ENCODE measurements around the gene KLHL26. TPM values are rescaled to one million over a fixed set of nuclear protein-coding genes. Genes with fewer than 3 reads are reported as not detected.

The KLHL26 gene, protein sequence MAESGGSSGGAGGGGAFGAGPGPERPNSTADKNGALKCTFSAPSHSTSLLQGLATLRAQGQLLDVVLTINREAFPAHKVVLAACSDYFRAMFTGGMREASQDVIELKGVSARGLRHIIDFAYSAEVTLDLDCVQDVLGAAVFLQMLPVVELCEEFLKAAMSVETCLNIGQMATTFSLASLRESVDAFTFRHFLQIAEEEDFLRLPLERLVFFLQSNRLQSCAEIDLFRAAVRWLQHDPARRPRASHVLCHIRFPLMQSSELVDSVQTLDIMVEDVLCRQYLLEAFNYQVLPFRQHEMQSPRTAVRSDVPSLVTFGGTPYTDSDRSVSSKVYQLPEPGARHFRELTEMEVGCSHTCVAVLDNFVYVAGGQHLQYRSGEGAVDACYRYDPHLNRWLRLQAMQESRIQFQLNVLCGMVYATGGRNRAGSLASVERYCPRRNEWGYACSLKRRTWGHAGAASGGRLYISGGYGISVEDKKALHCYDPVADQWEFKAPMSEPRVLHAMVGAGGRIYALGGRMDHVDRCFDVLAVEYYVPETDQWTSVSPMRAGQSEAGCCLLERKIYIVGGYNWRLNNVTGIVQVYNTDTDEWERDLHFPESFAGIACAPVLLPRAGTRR
- 1 to 10 TPM; 4.6 to 8.2 (median 6.3) TPM for total RNA-seq
- polyA plus RNA-seq: 1 to 10 TPM; 3.4 to 4.6 TPM
- long read RNA-seq, donor 1, full-length matches to known transcripts: 4 of 7 reads
- long read RNA-seq, donor 1, partial matches to known transcripts: 0 of 7 reads
- long read RNA-seq, donor 1, other reads (novel, unspliced or antisense): 3 of 7 reads
- long read RNA-seq, donor 2, full-length matches to known transcripts: 6 of 7 reads
- long read RNA-seq, donor 2, partial matches to known transcripts: 0 of 7 reads
- long read RNA-seq, donor 2, other reads (novel, unspliced or antisense): 1 of 7 reads
- long read RNA-seq, donor 3, full-length matches to known transcripts: 5 of 10 reads
- long read RNA-seq, donor 3, partial matches to known transcripts: 1 of 10 reads
- long read RNA-seq, donor 3, other reads (novel, unspliced or antisense): 4 of 10 reads

- H3K27me3 ChIP-seq: no peaks in the 10 kb centered on the region
- peak within 1 kb of the TSS; percentile 55 to 80 (median 68) for H3K4me3 ChIP-seq
- TF ChIP-seq CTCF (IDR thresholded peaks at IDR 0.05): no peak
- DNase-seq (no peak), ATAC-seq (peak in 1 of 8 donors; percentile 18)
- no peaks in the 10 kb centered on the region for H3K9me3 ChIP-seq
- intact Hi-C loops (cut with DNase I): loop anchor here in 1 of 10 donors (2.0 kb wide), 1 partner anchor 46 kb away; the partner anchor contains the start of gene CRTC1
- 7 to 8% methylated on average over 38 to 47 of the region's 47 CpGs for WGBS, 2 donors
- H3K27ac ChIP-seq: peak within 1 kb of the TSS; percentile 62 to 89 (median 80)
- H3K36me3 ChIP-seq: peaks cover 0 to 5% (median 0%) of the 10 kb centered on the region in 9 donors
- peaks cover 0 to 27% (median 10%) of the 10 kb centered on the region in 9 donors for H3K4me1 ChIP-seq
Observed at GRCh38 chr19:18636969-18637629, at the start of gene KLHL26. KLHL26 (plus strand) TSS chr19:18637028; CDS start chr19:18637055, 27 bp downstream.

DNA sequence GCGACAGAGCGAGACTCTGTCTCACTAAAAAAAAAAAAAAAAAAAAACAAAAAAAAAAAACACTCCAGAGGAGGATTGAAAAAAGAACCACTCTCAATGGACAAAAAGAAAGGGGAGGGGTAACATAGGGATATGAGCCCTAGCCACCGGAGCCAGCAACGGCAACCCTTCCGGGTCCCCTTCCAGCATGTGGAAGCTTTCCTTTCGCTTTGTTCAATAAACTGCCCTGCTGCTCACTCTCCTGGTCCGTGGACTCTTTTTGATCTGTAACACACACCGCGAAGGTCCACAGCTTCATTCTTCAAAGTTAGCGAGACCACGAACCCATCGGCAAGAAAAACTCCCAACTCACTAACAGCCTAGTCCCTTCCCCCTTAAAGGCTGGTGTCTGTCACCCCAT is 49.3 kb upstream of the KLHL26 start:
- H3K36me3 ChIP-seq: peaks cover 0 to 23% (median 5%) of the 10 kb centered on the region in 9 donors
- TF ChIP-seq CTCF (IDR thresholded peaks at IDR 0.05): no peak
- H3K4me1 ChIP-seq: peaks cover 0 to 43% (median 20%) of the 10 kb centered on the region in 9 donors
- intact Hi-C loops (cut with DNase I): no loop called here
- ATAC-seq: no peak
- peak overlapping the region in 2 of 10 donors; percentile 78 to 95 for H3K4me3 ChIP-seq
- 93% methylated on average over 12 of the region's 12 CpGs for WGBS, 2 donors
- H3K9me3 ChIP-seq: no peaks in the 10 kb centered on the region
- H3K27me3 ChIP-seq: no peaks in the 10 kb centered on the region
- DNase-seq: no peak
- peak overlapping the region in 5 of 10 donors; percentile 83 to 97 (median 92) for H3K27ac ChIP-seq

DNA sequence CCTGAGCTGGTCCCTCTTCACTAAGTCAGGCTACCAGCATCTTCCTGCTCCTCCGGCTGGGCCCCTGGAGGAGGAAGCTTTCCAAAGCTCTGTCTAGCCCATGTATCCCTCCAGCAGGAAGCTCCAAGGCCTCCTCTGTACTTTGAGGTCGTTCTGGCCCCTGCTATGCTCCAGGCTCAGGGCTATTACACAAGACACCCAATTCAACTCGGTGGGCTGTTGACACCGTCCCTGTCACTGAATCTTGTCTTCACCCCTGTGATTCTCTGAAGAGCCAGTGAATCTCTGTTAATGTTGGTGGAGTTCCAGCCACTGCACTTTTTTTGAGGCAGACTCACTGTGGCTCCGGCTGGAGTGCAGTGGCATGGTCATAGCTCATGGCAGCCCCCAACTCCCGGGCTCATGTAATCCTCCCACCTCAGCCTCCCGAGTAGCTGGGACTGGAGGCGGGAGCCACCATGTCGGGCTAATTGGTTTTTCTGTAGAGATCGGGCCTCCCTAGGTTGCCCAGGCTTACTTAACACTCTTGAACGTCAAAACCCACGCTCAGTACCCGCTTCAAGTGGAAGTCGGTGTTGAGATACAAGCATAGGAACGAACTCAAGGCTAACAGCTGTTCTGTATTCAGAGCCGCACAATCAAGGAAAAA is 48.7 kb upstream of the KLHL26 start:
- WGBS, 2 donors: 35% methylated on average over 16 of the region's 16 CpGs
- ATAC-seq: peak in 2 of 8 donors; percentile 0 to 1
- DNase-seq: no peak

More for the DNA sequence above, 48.7 kb upstream of the KLHL26 start:
- H3K4me3 ChIP-seq: peak overlapping the region; percentile 63 to 95 (median 86)
- H3K36me3 ChIP-seq: peaks cover 0 to 23% (median 5%) of the 10 kb centered on the region in 9 donors
- H3K27me3 ChIP-seq: no peaks in the 10 kb centered on the region
- intact Hi-C loops (cut with DNase I): no loop called here
- peak overlapping the region; percentile 55 to 97 (median 92) for H3K27ac ChIP-seq
- H3K4me1 ChIP-seq: peaks cover 0 to 43% (median 20%) of the 10 kb centered on the region in 9 donors
- H3K9me3 ChIP-seq: no peaks in the 10 kb centered on the region
- TF ChIP-seq CTCF (IDR thresholded peaks at IDR 0.05): no peak
